ENCODE results near the gene INPP5F.
"Not testable (repeated sequence)": the region's sequence is repeated elsewhere in the genome, so short reads cannot be mapped to it uniquely, and the experiment has no call there.

INPP5F gene

DNA sequence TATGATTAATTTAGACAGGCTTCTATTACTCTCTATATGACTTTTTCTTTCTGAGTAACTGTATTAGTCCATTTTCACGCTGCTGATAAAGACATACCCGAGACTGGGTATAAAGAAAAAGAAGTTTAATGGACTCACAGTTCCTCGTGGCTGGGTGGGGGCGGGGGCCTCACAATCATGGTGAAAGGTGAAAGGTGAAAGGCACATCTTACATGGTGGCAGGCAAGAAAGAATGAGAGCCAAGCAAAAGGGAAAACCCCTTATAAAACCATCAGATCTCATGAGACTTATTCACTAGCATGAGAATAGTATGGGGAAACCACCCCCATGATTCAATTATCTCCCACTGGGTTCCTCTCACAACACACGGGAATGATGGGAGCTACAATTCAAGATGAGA, 18.5 kb upstream of the INPP5F start:
- not testable (repeated sequence) for DNase-seq

DNA sequence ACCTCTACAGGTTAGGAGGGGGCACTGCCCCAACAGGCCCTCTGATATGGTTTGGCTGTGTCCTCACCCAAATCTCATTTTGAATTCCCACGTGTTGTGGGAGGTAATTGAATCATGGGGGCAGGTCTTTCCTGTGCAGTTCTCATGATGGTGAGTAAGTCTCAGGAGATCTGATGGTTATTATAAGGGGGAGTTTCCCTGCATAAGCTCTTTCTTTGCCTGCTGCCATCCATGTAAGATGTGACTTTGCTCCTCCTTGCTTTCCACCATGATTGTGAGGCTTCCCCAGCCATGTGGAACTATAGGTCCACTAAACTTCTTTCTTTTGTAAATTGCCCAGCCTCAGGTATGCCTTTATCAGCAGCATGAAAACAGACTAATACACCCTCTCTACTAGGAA, 14.9 kb upstream of the INPP5F start:
- DNase-seq, result not testable (repeated sequence)

DNA sequence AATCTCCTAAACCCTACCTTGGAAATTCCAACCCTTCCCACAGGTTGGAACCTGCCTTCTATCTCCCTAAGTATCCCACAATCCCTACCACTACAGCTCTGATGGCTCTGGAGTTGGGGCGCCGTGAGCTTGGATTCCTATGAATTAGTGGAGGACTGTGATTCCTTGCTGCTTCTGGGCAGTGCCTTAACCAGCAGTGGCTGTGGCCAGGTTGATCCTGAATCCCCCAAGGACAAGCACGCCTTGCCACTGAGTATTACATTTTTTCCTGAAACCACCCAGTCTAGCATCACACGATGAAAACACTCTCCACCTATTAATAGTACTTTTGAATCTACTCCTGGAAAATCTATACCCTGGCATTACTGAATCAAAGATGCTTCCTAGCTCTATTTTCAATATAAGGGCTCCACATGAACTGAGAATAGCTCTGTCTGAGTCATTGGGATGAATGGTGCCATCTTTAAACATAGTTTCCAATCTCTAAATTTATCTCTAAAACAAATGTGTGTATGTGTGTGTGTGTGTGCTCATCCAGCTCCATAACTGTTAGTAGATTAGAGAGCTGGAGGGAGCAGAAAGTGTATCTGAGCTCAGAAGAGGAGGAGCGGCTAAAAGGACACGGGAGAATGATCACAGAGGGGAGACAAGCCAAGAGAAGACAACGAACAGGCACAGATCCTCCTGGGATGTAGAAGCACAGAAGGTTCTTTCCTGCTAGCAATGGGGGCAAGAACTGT, 11.9 kb upstream of the INPP5F start:
- no peak for DNase-seq

DNA sequence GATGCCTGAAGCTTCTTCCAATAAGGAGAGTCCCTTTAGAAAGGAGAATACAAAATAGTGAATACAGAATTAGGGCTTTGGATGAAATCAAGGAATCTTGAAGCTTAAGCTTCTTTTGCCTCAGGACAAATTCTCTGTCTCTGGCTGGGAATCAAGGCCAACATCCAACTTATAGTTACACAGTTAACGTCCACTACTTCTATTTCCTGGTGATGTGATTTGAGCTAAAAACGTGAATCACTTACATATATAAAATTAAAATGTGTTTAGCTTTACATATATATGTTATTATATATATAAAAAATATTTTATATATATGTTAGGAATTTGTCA, 11.4 kb upstream of the INPP5F start:
- DNase-seq, result no peak

DNA sequence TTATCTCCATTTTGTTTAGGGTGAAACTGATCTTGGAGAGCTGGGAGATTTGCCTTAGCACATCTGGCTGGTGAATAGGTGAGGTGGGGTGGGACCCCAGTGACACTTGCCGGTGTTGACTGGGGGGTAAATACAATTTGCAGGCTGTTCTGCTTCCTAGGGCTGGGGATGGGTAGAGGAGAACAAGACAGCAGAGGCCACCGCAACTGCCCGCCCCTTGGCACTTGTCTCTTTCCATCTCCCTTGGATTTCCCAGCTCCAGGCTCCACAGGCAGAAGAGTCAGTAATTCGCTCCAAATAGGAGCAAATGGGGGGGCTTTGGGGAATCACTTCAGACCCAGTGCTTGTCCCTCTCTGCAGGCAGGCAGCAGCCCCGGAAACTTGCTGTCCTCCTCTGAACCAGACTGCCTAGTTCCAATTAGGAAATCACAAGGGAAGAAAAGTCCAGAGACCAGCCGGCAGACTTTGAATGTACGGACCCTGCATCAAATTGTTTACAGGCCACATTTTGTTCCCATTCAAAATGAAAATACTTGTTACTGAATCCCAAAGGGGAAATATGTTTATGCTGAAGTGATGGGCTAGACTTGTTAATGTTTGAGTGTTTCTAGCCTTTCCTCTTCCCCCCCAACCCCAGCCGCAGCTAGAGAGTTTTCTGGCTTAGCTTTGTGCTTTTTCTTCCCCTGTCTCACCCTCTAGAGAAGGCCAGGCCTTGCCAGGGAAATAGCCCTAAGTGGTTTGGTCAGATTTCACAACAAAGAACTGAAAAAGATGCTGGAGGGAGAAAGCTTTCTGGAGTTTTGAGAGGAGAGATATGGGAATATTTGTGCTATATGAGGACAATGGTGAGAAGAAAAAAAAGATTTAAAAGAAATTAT, 10.0 kb upstream of the INPP5F start:
- no peak for DNase-seq

DNA sequence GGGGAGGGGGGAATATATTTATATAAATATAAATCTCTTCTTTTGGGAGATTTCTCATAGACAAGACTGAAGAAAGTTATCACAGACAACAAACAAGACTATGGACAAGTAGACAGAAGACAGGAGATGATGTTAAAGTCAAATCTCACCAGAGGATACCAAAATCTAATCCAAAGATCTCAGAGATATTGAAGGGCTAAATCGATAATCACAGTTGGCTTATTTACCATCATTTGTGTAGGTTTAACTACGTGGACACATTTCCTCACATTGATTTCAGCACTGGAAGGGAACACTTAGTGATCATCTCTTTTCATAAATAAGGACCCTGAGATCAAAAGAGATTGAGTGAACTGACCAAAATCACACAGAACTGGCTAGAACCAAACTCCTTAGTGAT, 2.7 kb upstream of the INPP5F start:
- no peak for DNase-seq

DNA sequence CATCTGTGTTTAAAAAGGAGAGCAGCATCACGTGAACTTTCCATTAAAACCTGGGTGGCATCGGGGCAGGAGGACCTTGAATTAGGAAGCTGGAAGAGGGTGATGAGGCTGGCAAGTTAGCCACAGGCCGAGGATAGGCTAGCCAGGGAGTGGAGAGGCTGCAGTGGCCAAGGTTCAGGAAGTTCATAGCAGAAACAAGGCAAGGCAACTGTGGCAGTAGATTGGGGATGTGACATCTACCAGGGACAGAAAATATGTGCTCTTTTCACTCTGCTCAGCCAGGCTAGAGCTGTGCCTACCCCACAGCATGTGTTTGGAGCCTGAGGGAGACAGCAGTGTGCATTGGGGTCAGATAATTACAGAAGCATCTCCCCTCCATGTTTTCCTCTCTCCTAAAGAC, 2.2 kb upstream of the INPP5F start:
- no peak for DNase-seq

DNA sequence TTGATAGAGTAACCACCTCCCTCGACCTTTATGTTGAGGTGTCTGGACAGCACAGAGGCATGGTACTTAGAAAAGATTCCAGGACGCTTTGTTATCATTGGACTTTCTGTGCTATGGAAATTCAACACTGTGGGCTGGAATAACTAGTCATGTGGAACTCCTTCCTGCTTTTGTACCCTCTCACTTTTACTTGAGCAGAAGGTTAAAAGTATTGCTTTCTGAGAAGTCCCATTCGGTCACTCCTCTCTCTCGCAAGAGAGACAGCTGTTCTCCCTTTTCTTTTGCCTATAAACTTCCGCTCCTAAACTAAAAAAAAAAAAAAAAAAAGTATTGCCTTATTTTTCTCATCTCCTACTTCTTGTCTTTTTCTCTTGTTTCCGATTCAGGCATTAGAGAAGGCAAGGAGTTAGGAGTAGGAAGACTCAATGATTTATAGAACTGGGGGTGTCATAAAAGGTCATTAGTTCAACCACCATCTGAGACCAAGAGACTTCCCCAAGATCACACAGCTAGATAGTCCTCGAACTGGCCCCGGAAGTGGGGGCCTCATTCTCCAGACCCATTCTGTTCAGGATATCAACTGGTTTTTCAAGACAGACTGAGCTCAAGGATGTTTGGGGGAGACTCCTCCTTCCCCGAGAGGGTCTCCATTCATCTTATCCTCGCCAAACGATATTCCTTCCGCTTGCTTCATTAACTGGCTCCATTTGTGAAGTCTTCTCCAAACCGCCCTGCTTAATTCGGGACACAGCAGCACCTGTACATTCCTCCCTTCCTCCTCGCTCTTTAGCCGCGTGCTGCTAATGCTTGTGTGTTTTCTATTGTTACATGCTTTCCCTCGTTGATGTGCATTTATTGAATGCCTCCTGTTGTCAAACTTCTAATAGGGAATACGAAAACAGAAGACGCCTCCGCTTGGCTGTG, 995 bp upstream of the INPP5F start:
- DNase-seq, result no peak

DNA sequence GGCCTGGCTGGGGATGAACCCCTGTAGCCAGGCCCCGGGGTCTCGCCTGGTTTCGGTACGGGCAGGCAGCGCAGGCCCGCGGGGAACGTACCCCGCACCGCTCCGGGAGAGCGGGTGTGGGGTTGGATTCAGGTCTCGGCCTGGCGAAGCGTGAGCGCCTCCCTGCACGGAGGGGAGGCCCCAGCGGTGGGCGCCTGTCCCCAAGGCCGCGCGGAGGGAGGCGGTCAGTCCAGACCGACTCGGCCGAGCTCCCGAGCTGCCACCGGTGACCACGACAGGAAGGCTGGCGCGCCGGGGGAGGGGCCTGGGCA, 378 bp upstream of the INPP5F start:
- no peak for DNase-seq

DNA sequence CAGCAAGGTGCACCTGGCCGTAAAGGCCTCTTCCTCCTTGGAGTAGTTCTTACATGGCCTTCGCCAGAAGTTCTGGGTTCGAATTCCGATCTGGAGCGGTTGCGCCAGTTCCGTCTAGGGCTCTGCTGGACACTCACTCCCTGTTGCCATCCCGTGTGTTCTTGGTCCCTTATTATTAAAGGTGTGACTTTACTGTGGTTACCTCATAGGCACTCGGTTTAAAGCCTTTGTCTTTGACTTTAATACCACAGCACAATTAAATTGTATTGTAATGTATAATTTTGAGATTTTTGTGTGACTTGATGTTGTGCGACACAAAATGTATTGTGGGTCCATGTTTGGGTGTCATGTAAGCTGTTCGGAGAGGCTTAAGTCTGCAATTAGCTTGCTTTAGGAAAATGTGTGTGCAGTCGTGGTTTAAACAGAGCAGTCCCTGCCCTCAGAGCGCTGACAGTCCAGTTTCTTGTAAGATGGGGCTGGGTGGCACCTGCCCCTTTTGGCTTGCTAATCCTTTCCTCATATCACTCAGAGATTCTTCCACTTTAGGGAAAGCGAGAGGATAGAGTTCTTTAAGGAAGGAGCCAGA, 919 bp downstream of the INPP5F start:
- no peak for DNase-seq

DNA sequence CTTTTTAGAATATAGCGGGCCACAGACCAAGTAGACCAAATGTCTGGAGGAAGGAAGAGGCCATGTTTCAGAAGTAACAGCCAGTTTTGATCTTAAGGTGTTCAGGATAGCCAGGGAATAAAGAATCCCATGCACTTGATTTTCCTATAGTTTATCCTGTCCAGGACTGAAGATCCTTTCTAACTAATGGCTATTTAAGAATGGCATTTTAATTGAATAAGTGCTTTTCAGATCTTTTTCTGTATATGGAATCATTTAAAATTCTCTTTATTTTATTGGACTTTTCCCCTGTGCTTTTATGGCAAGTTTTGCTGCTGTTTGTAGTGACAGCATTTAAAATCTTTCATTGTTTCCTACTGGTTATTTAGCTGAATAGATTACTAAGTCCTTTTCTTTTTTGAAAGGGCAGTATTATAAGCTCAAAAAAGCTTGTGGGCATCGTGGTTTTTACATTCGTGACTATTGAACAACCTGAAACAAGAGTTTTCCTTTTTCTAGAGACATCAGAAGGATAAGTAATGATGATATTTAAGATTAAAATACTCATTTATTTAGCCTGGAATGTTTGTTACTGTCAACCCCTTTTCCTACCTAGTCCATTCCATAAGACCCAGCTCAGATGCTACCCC, 2.4 kb downstream of the INPP5F start:
- DNase-seq, result no peak

DNA sequence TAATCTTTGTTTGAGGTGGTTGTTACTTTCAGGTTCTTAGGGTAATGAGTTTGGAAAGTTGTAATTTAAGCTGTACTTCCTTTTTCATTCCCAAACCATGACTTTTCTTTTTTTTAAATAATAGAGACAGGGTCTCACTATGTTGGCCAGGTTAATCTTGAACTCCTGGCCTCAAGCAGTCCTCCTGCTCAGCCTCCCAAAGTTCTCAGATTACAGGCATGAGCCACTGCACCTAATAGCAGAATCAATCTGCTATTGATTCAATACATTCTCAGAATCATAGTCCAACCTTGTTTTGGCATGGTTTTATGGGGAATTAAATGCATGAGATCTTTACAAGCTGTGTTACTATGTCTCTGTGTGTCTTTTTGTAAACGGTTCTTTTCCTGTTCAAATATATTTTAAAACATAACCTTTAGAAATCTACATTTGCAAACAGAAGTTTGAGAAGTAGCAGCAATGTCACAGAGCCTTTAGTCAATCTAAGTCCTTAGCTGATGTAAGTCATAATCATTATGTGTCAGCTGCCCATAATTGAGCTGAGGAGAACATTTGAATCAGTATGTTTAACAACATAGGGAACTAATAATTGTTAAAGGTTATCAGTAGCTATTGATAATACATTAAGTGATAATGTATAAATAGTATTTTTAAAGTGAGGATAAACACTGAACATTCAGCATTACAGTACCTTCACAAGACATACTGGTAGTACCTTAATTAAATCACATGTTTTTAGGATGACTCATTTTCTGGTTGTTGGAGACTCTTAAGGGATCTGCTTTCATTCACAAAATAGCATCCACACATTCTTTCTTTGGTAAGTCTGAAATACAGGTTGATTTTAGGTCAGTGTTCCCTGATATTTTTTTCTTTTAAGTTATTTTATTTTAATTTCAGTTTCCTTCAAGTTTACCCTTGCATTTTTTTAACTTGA, 8.8 kb downstream of the INPP5F start:
- DNase-seq, result no peak

DNA sequence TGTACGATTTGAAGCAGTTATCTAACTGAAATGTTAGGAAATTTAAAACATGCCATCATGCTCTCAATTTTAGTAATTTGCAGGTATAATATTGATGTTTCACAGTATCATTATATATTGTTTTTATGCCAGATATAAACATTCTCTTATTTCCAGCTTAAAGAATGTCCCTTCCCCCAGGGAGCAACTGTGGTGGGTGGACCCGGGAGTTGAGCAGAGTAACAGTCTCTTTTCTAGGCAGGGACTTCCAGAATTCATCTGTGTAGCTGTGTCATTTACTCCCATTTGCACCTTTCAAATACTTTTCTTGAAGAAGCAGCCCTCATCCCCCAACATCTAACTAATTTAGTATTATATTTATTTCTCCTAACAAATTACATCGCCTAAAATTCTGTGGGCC, 9.6 kb downstream of the INPP5F start:
- no peak for DNase-seq

DNA sequence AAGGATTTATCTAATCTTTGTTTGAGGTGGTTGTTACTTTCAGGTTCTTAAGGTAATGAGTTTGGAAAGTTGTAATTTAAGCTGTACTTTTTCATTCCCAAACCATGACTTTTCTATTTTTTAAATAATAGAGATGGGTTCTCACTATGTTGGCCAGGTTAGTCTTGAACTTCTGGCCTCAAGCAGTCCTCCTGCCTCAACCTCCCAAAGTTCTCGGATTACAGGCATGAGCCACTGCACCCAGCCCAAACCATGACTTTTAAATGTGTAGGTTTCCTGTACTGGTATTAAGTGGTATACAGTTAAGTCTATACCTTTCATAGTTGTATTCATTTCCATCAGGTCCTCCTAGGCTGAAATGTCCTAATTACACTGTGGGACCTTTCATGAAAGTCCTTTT, 10.4 kb downstream of the INPP5F start:
- DNase-seq, result no peak

DNA sequence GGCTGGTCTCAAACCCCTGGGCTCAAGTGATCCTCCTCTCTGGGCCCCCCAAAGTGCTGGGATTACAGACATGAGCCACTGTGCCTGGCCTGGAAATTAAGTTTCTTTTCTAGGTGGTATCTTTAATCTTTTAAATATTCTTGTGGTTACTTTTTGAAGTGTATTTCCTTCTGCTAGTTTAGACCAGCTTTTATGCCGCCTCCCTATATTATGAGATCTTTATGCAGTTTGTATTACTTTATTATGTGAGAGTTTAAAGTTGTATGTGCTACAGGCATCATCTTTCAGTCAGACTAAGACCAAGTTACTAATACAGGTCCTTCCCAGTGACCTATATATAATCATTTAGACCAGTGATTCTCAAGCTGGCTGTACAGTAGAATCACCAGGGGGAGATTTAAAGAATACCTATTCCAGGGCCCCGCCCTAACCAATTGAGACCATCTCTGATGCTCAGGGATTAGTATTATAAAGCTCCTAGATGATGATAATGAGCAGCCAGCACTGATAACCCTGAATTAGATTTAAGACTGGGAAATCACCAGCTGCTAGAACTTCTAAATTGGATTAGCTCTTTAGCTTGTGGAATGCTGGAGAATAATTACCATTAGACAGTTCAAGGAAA, 11.3 kb downstream of the INPP5F start:
- no peak for DNase-seq

DNA sequence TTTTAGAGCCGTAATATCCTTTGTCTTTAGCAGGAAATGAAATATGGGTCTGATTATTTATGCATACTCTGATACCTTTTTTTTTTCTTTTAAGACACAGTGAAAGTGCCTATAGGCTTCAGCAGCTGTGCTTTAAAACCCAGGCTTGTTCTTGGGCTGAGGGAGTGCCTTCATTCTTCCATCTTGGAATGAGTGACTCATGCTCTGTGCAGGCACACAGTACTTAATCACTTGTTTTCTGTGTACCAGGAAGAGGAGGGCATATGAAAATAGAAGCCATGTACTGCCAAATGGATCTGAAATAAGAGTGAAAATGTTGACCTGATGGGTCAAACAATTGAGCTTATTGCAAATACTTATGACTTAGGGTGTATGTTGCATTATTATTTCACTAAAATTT, 12.0 kb downstream of the INPP5F start:
- DNase-seq, result no peak

DNA sequence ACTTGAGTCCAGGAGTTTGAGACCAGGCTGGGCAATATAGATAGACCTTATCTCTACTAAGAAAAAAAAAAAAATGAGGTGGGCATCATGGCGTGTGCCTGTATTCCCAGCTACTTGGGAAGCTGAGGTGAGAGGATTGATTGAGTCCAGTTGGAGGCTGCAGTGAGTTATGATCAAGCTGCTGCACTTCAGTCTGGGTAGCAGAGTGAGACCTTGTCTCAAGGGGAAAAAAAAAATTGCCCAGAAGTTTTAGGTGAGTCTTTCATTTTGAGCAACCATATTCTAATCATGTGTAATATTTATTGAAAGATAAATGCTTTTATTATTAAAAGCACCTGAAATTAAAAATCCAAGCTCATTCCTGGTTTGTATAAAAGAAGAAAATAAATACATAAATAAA, 13.1 kb downstream of the INPP5F start:
- DNase-seq, result no peak

DNA sequence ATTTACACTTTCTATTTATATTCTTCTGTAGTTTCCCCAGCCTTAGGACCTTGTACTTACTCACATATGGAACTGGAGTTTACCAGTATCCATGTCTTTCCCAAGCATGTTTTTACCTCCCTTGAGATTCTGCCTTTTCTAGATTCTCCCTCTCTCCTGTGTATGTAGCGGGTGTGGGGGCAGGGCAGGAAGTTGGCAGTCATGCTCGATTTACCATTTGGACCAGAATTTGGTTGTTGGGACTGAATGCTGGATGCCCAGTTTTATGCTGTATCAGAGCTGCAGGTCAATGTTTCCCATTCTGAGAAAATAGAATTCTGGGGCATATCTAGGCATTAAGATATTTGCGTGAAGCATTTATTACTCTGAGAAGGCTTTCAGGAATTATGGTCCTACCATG, 14.2 kb downstream of the INPP5F start:
- no peak for DNase-seq

DNA sequence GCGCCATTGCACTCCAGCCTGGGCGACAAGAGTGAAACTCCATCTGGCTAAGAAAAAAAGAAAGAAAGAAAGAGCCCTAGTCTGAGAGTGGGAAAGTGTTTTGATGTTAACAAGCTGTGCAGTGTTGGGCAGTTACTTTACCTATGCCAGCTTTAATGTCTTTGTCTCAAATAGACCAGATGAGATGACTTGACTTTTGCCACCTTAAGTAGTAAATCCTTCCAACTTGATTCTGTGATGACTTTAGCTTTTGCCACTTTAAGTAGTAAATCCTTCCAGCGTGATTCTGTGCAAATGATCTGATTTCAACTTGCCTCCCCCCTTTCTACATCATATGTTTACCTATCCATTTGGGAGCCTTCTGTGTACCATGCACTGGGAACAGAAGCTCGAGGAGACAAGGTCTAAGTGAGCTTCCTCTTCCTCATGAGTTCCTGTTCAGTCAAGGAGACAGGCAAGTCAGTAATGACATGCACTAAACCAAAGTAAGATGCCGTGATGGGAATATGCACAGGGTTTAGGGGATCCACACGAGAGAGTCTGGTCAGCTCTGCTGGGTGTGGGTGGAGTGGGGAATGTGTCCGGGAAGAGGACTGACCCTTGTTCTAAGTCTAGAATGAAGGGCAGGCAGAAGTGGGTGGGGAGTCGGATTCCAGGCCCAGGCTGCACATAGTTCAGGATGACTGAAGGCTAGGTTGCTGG, 17.2 kb downstream of the INPP5F start:
- no peak for DNase-seq

DNA sequence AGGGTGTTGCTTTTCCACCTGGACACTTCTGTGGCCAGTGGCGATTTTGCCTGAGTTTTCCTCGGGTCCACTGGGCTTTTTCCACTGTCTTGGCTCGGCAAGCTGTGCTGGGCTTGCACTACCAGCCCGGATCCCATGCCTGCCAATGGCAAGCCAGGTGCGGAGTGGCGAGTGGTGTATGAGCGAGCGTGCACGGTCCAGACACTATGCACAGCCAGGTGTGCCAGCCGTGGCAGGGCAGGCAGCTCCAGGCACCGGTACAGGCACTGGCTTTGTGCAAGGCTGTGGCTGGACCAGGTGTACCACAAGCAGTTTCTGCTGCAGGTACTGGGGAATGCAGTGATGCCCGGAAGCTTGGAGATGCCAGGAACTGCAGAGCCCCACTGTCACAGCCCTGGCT, 22.1 kb downstream of the INPP5F start:
- no peak for DNase-seq

DNA sequence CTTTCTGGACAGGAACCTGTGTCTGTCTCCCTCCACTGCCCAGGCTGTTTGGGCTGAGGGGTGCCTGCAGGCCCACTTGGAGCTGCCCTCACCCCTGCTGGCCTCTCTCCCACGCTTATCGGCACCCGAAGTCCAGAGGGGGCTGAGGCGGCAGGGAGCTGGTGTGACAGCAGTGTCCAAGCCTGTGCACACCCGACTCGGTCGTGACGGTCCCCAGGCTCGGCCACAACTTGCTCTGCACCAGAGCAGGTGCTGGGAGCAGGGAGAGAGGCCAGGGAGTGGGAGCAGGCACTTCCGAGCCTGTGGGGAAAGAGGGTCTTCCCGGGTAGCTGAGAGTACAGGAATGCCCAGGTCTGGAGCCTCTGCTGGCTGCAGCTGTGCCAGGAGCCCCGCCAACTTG, 23.0 kb downstream of the INPP5F start:
- DNase-seq, result no peak
